HCT116 (cell line): ENCODE data around the gene GSPT1. TPM values are rescaled to one million over a fixed set of nuclear protein-coding genes. Genes with fewer than 3 reads are reported as not detected.

Source experiments
- ATAC-seq: fragments of 200-7000 bp; cut with Tn5 transposase; 2 replicates; pipeline ENCODE4 v1.9.1; 2020; ENCODE audit warnings: mild to moderate bottlenecking, moderate library complexity
- BruUV-seq: library from RNA; stranded (reverse); fragments of 400-500 nt; replicated peaks from 2 replicates; lab custom pipeline; 2021; lab: Mats Ljungman, UMichigan
- CTCF ChIA-PET: fragments of 300-600 bp; sonication (Branson Sonifier 250); formaldehyde crosslinking; loops from one replicate; lab custom pipeline; 2021; ENCODE audit warnings: antibody characterized with exemption; lab: Charles Lee
- POLR2A ChIA-PET: fragments of 300-600, 350-600 bp; sonication (Branson Sonifier 250); formaldehyde crosslinking; loops from one replicate; lab custom pipeline; 2021; ENCODE audit warnings: antibody characterized with exemption; lab: Charles Lee
- RAD21 ChIA-PET, 2 experiments: fragments of 300-600 bp; sonication (Branson Sonifier 250); formaldehyde crosslinking; loops; one replicate each; lab custom pipeline; 2023; ENCODE audit warnings: low total read pairs in 2 of 2; ENCODE audit not compliant: uncharacterized antibody in 2 of 2, unreplicated experiment in 2 of 2, low non-redundant PET in 1 of 2; lab: Charles Lee
- DNase-seq: peaks from one replicate; pipeline ENCODE4 v3.0.0-alpha.2; 2010; ENCODE audit warnings: low read depth, low spot score
- H2AFZ ChIP-seq: fragments of 200-600 bp; shearing (Covaris generic), sonication (generic); 2 replicates; pipeline ENCODE4 v1.6.1; 2017; ENCODE audit warnings: low read depth, mixed run types, mixed read lengths, antibody characterized with exemption, low read length; ENCODE audit not compliant: poor library complexity, severe bottlenecking
- H3K27ac ChIP-seq: 2 replicates; pipeline ENCODE4 v1.5.1; 2012; ENCODE audit warnings: low read depth, low read length
- H3K27me3 ChIP-seq: fragments of 200-600 bp; sonication (generic); 2 replicates; pipeline ENCODE4 v1.6.1; 2016; ENCODE audit warnings: mixed run types, low read length, mixed read lengths; ENCODE audit not compliant: insufficient read depth
- H3K36me3 ChIP-seq, 2 experiments: fragments of 200-500 bp in 1 of 2; fragments of 200-600 bp in 1 of 2; sonication (Bioruptor generic) in 1 of 2; sonication (generic) in 1 of 2; 2 replicates each; pipeline versions ENCODE4 v1.5.1 to v1.6.1; 2014 to 2016; ENCODE audit warnings: low read length in 2 of 2, inconsistent platforms in 1 of 2, mixed read lengths in 1 of 2, mixed run types in 1 of 2; ENCODE audit not compliant: insufficient read depth in 2 of 2, control insufficient read depth in 1 of 2
- H3K4me1 ChIP-seq, 2 experiments: fragments of 200-600 bp in 1 of 2; sonication (generic) in 1 of 2; 2 replicates each; pipeline versions ENCODE4 v1.5.1 to v1.6.1; 2012 to 2017; ENCODE audit warnings: low read length in 2 of 2, inconsistent platforms in 1 of 2, mild to moderate bottlenecking in 1 of 2, mixed read lengths in 1 of 2, mixed run types in 1 of 2, moderate library complexity in 1 of 2; ENCODE audit not compliant: insufficient read depth in 2 of 2, control insufficient read depth in 1 of 2
- H3K4me2 ChIP-seq: fragments of 200-600 bp; sonication (generic); 2 replicates; pipeline ENCODE4 v1.6.1; 2017; ENCODE audit warnings: mixed run types, low read length, mixed read lengths
- H3K4me3 ChIP-seq, 2 experiments: fragments of 200-600 bp in 1 of 2; sonication (generic) in 1 of 2; replicated peaks in 1 of 2; 2 replicates each; pipeline ENCODE4 v1.5.1; 2011 to 2016; ENCODE audit warnings: low read length in 2 of 2, control low read depth in 1 of 2, low read depth in 1 of 2, mild to moderate bottlenecking in 1 of 2, mixed read lengths in 1 of 2, mixed run types in 1 of 2
- H3K79me2 ChIP-seq: fragments of 200-600 bp; sonication (generic); 2 replicates; pipeline ENCODE4 v1.6.1; 2017; ENCODE audit warnings: mild to moderate bottlenecking, mixed run types, low read length, moderate library complexity, mixed read lengths; ENCODE audit not compliant: insufficient read depth
- H3K9ac ChIP-seq: fragments of 200-600 bp; sonication (generic); 2 replicates; pipeline ENCODE4 v1.6.1; 2016; ENCODE audit warnings: low read length, mixed read lengths
- H3K9me2 ChIP-seq: fragments of 200-600 bp; sonication (generic), shearing (Covaris generic); 2 replicates; pipeline ENCODE4 v1.6.1; 2017; ENCODE audit warnings: mixed run types, mild to moderate bottlenecking, moderate library complexity; ENCODE audit not compliant: insufficient read depth
- H3K9me3 ChIP-seq, 2 experiments: fragments of 200-500 bp in 1 of 2; fragments of 200-600 bp in 1 of 2; sonication (Bioruptor generic) in 1 of 2; sonication (generic) in 1 of 2; 2 replicates each; pipeline ENCODE4 v1.6.1; 2014 to 2017; ENCODE audit warnings: low read length in 2 of 2, mixed read lengths in 2 of 2, inconsistent platforms in 1 of 2, low read depth in 1 of 2, mild to moderate bottlenecking in 1 of 2, mixed run types in 1 of 2, moderate library complexity in 1 of 2; ENCODE audit not compliant: control insufficient read depth in 1 of 2, insufficient read depth in 1 of 2
- H4K20me1 ChIP-seq: fragments of 200-600 bp; sonication (generic), shearing (Covaris generic); 2 replicates; pipeline ENCODE4 v1.6.1; 2017; ENCODE audit warnings: mixed run types, mild to moderate bottlenecking, moderate library complexity; ENCODE audit not compliant: insufficient read depth
- EZH2 ChIP-seq: fragments of 200-600 bp; sonication (generic); IDR thresholded peaks from 2 replicates; pipeline ENCODE4 v1.6.1; 2017; ENCODE audit warnings: antibody characterized with exemption, mixed run types
- JUND ChIP-seq: IDR thresholded peaks from 2 replicates; pipeline ENCODE4 v1.6.1; 2012
- POLR2AphosphoS5 ChIP-seq: IDR thresholded peaks from 2 replicates; pipeline ENCODE4 v1.6.1; 2011; ENCODE audit warnings: mild to moderate bottlenecking, low read depth, low read length, moderate library complexity
- RAD21 ChIP-seq: IDR thresholded peaks from 2 replicates; pipeline ENCODE4 v1.6.1; 2012; ENCODE audit warnings: low read depth, mild to moderate bottlenecking
- SIN3A ChIP-seq: IDR thresholded peaks from 2 replicates; pipeline ENCODE4 v1.6.1; 2012; ENCODE audit warnings: low read depth
- SRF ChIP-seq: IDR thresholded peaks from 2 replicates; pipeline ENCODE4 v1.6.1; 2012; ENCODE audit warnings: low read depth
- TCF7L2 ChIP-seq: IDR thresholded peaks from 2 replicates; pipeline ENCODE4 v1.7.0; 2011; ENCODE audit warnings: borderline replicate concordance, inconsistent platforms; ENCODE audit not compliant: insufficient read depth, insufficient read length; ENCODE audit errors: extremely low read depth
- YY1 ChIP-seq: IDR thresholded peaks from 2 replicates; pipeline ENCODE4 v1.6.1; 2011; ENCODE audit warnings: low read length, low read depth, moderate library complexity, mild to moderate bottlenecking; ENCODE audit not compliant: insufficient replicate concordance; ENCODE audit errors: extremely low read depth
- ZFX ChIP-seq: fragments of 450-650 bp; IDR thresholded peaks from 2 replicates; pipeline ENCODE4 v1.6.1; 2017
- intact Hi-C: fragments of 100-400 bp; cut with micrococcal nuclease; formaldehyde crosslinking; loops from 2 replicates; pipeline ENCODE4 v1.10.0; 2022
- total RNA-seq: library from RNA; stranded (reverse); gene quantifications from one replicate; pipeline ENCODE4 v1.2.1, GENCODE V29; 2021; ENCODE audit not compliant: unreplicated experiment
- TF ChIP-seq, protein P1 (sequence below): IDR thresholded peaks from 2 replicates; pipeline ENCODE4 v1.6.1; 2011; ENCODE audit warnings: mild to moderate bottlenecking, low read length, moderate library complexity; ENCODE audit not compliant: insufficient replicate concordance; ENCODE audit errors: extremely low read depth
- TF ChIP-seq, protein P2 (sequence below): IDR thresholded peaks from 2 replicates; pipeline ENCODE4 v1.6.1; 2012; ENCODE audit warnings: low read depth
- TF ChIP-seq, protein P3 (sequence below): IDR thresholded peaks from 2 replicates; pipeline ENCODE4 v1.6.1; 2012

Gene GSPT1
- total RNA-seq, 1 experiment from 2014 or later = 148 TPM

DNA sequence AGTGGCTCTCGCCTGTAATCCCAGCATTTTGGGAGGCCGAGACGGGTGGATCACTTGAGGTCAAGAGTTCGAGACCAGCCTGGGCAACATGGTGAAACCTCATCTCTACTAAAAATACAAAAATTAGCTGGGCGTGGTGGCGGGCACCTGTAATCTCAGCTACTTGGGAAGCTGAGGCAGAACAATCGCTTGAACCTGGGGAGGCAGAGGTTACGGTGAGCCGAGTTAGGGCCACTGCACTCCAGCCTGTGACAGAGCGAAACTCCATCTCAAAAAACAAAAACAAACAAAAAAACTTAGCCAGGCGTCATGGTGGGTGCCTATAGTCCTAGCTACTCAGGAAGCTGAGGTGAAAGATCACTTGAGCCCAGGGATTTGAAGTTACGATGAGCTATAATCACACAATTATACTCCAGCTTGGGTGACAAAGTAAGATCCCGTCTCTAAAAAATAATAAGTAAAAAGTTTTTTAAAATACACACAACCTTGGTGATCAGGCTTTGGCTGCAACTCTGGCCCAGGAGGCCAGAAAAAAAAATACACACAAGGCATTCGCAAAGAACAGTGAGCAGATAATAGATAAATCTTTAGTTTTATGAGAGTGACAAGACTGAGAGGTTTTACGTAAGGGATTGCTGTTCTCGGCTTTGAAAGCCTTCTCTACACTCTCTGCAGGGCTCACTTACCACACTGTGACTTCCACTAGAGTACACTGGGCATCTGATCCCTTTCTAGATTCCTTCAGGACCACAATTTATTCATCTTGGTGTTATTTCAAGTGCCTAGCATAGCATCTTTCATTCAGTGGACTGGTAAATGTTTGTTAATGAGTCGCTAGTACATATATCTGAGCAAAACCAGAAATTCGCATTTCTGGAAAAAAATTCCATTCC lies 5.9 kb downstream of the GSPT1 start:
- Histone ChIP-seq H3K4me2 (no peak overlapping the region), H3K9me2 (no peaks in the 10 kb centered on the region), H3K4me1 (peaks cover 10 to 18% of the 10 kb centered on the region in 2 experiments), H2AFZ (no peak overlapping the region), H3K27ac (no peak overlapping the region), H3K27me3 (no peaks in the 10 kb centered on the region), H3K9me3 (no peaks in the 10 kb centered on the region), H4K20me1 (peaks cover 32% of the 10 kb centered on the region), H3K4me3 (no peak overlapping the region), H3K36me3 (peaks cover 6 to 26% of the 10 kb centered on the region in 2 experiments; a peak in 3 of 4 replicates), H3K79me2 (peaks cover 98% of the 10 kb centered on the region), H3K9ac (no peak overlapping the region)
- CTCF ChIA-PET = no interaction called here
- no TSS peak for BruUV-seq
- TF ChIP-seq SRF (no peak), YY1 (no peak), TCF7L2 (no peak), RAD21 (no peak), POLR2AphosphoS5 (no peak), EZH2 (no peak), JUND (no peak), SIN3A (no peak), ZFX (no peak)
- TF ChIP-seq, protein P1, sequence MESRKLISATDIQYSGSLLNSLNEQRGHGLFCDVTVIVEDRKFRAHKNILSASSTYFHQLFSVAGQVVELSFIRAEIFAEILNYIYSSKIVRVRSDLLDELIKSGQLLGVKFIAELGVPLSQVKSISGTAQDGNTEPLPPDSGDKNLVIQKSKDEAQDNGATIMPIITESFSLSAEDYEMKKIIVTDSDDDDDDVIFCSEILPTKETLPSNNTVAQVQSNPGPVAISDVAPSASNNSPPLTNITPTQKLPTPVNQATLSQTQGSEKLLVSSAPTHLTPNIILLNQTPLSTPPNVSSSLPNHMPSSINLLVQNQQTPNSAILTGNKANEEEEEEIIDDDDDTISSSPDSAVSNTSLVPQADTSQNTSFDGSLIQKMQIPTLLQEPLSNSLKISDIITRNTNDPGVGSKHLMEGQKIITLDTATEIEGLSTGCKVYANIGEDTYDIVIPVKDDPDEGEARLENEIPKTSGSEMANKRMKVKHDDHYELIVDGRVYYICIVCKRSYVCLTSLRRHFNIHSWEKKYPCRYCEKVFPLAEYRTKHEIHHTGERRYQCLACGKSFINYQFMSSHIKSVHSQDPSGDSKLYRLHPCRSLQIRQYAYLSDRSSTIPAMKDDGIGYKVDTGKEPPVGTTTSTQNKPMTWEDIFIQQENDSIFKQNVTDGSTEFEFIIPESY = no peak
- TF ChIP-seq, protein P2, sequence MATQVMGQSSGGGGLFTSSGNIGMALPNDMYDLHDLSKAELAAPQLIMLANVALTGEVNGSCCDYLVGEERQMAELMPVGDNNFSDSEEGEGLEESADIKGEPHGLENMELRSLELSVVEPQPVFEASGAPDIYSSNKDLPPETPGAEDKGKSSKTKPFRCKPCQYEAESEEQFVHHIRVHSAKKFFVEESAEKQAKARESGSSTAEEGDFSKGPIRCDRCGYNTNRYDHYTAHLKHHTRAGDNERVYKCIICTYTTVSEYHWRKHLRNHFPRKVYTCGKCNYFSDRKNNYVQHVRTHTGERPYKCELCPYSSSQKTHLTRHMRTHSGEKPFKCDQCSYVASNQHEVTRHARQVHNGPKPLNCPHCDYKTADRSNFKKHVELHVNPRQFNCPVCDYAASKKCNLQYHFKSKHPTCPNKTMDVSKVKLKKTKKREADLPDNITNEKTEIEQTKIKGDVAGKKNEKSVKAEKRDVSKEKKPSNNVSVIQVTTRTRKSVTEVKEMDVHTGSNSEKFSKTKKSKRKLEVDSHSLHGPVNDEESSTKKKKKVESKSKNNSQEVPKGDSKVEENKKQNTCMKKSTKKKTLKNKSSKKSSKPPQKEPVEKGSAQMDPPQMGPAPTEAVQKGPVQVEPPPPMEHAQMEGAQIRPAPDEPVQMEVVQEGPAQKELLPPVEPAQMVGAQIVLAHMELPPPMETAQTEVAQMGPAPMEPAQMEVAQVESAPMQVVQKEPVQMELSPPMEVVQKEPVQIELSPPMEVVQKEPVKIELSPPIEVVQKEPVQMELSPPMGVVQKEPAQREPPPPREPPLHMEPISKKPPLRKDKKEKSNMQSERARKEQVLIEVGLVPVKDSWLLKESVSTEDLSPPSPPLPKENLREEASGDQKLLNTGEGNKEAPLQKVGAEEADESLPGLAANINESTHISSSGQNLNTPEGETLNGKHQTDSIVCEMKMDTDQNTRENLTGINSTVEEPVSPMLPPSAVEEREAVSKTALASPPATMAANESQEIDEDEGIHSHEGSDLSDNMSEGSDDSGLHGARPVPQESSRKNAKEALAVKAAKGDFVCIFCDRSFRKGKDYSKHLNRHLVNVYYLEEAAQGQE = no peak
- TF ChIP-seq, protein P3, sequence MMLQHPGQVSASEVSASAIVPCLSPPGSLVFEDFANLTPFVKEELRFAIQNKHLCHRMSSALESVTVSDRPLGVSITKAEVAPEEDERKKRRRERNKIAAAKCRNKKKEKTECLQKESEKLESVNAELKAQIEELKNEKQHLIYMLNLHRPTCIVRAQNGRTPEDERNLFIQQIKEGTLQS = no peak
- RAD21 ChIA-PET = no interaction called here
- intact Hi-C loops = no loop called here
- ATAC-seq (no peak), DNase-seq (no peak)
- POLR2A ChIA-PET = no interaction called here
